Liver (tissue), 3 donors: Measurements from ENCODE around the gene ZNF331.
"Not testable (repeated sequence)": the region's sequence is repeated elsewhere in the genome, so short reads cannot be mapped to it uniquely, and the experiment has no call there.

Source experiments
- FOXA1 ChIP-seq: IDR thresholded peaks from 2 replicates; pipeline ENCODE4 v1.6.1; 2016; ENCODE audit warnings: antibody characterized with exemption
- RAD21 ChIP-seq, 2 donors: IDR thresholded peaks; 2 replicates each; pipeline ENCODE4 v1.6.1; 2016; ENCODE audit warnings: antibody characterized with exemption in 2 of 2, mild to moderate bottlenecking in 2 of 2
- SP1 ChIP-seq: IDR thresholded peaks from 2 replicates; pipeline ENCODE4 v1.6.1; 2018; ENCODE audit warnings: antibody characterized with exemption, mild to moderate bottlenecking
- TAF1 ChIP-seq: conservative IDR thresholded peaks from 2 replicates; pipeline ENCODE4 v1.6.1; 2016; ENCODE audit warnings: antibody characterized with exemption, mild to moderate bottlenecking
- TF ChIP-seq, protein P1 (sequence below): fragments of 150-350 bp; IDR thresholded peaks from 2 replicates; pipeline ENCODE4 v1.5.1; 2017; ENCODE audit warnings: improper control_type of control experiment, low read depth, low read length; ENCODE audit not compliant: missing input control
- TF ChIP-seq, protein P2 (sequence below): IDR thresholded peaks from 2 replicates; pipeline ENCODE4 v1.6.1; 2016; ENCODE audit warnings: antibody characterized with exemption, mild to moderate bottlenecking
- TF ChIP-seq, protein P3 (sequence below): IDR thresholded peaks from 2 replicates; pipeline ENCODE4 v1.6.1; 2016; ENCODE audit warnings: antibody characterized with exemption
- TF ChIP-seq, protein P4 (sequence below): IDR thresholded peaks from 2 replicates; pipeline ENCODE4 v1.6.1; 2016; ENCODE audit warnings: antibody characterized with exemption
- donor health status: healthy.
- donor health status: healthy.

DNA sequence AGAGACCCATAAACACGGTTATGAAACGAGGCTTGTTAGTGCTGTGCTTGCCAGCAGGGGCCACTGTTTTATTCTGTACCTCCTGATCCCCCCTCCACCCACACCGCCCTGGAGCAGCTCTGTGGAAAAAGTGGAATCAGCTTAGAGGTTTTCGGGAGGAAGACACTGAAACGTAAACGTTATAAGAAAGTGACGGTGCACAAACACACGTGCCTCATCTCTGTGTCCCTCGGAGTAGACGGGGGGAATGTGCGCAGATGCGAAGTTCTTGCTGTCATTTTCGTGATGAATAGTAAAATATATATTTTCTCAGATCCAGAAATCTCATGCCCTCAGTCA, 33.6 kb upstream of the ZNF331 start:
- TF ChIP-seq, protein P1, sequence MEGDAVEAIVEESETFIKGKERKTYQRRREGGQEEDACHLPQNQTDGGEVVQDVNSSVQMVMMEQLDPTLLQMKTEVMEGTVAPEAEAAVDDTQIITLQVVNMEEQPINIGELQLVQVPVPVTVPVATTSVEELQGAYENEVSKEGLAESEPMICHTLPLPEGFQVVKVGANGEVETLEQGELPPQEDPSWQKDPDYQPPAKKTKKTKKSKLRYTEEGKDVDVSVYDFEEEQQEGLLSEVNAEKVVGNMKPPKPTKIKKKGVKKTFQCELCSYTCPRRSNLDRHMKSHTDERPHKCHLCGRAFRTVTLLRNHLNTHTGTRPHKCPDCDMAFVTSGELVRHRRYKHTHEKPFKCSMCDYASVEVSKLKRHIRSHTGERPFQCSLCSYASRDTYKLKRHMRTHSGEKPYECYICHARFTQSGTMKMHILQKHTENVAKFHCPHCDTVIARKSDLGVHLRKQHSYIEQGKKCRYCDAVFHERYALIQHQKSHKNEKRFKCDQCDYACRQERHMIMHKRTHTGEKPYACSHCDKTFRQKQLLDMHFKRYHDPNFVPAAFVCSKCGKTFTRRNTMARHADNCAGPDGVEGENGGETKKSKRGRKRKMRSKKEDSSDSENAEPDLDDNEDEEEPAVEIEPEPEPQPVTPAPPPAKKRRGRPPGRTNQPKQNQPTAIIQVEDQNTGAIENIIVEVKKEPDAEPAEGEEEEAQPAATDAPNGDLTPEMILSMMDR, result not testable (repeated sequence)
- TF ChIP-seq TAF1; RAD21 (IDR thresholded peaks at IDR 0.05); FOXA1; SP1: not testable (repeated sequence)
- TF ChIP-seq, protein P2, sequence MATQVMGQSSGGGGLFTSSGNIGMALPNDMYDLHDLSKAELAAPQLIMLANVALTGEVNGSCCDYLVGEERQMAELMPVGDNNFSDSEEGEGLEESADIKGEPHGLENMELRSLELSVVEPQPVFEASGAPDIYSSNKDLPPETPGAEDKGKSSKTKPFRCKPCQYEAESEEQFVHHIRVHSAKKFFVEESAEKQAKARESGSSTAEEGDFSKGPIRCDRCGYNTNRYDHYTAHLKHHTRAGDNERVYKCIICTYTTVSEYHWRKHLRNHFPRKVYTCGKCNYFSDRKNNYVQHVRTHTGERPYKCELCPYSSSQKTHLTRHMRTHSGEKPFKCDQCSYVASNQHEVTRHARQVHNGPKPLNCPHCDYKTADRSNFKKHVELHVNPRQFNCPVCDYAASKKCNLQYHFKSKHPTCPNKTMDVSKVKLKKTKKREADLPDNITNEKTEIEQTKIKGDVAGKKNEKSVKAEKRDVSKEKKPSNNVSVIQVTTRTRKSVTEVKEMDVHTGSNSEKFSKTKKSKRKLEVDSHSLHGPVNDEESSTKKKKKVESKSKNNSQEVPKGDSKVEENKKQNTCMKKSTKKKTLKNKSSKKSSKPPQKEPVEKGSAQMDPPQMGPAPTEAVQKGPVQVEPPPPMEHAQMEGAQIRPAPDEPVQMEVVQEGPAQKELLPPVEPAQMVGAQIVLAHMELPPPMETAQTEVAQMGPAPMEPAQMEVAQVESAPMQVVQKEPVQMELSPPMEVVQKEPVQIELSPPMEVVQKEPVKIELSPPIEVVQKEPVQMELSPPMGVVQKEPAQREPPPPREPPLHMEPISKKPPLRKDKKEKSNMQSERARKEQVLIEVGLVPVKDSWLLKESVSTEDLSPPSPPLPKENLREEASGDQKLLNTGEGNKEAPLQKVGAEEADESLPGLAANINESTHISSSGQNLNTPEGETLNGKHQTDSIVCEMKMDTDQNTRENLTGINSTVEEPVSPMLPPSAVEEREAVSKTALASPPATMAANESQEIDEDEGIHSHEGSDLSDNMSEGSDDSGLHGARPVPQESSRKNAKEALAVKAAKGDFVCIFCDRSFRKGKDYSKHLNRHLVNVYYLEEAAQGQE, result not testable (repeated sequence)
- TF ChIP-seq, protein P3, sequence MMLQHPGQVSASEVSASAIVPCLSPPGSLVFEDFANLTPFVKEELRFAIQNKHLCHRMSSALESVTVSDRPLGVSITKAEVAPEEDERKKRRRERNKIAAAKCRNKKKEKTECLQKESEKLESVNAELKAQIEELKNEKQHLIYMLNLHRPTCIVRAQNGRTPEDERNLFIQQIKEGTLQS, result not testable (repeated sequence)
- TF ChIP-seq, protein P4, sequence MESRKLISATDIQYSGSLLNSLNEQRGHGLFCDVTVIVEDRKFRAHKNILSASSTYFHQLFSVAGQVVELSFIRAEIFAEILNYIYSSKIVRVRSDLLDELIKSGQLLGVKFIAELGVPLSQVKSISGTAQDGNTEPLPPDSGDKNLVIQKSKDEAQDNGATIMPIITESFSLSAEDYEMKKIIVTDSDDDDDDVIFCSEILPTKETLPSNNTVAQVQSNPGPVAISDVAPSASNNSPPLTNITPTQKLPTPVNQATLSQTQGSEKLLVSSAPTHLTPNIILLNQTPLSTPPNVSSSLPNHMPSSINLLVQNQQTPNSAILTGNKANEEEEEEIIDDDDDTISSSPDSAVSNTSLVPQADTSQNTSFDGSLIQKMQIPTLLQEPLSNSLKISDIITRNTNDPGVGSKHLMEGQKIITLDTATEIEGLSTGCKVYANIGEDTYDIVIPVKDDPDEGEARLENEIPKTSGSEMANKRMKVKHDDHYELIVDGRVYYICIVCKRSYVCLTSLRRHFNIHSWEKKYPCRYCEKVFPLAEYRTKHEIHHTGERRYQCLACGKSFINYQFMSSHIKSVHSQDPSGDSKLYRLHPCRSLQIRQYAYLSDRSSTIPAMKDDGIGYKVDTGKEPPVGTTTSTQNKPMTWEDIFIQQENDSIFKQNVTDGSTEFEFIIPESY, result not testable (repeated sequence)
